ENCODE data around the gene USP12. TPM values are rescaled to one million over a fixed set of nuclear protein-coding genes. Genes with fewer than 3 reads are reported as not detected.
"Not testable (repeated sequence)": the region's sequence is repeated elsewhere in the genome, so short reads cannot be mapped to it uniquely, and the experiment has no call there.

The USP12 gene
- 37.2 TPM for polyA plus RNA-seq (2012; ENCODE audit: missing spikeins)

GRCh38 chr13:27171244-27171826 is at the start of gene USP12:
USP12 (minus strand) TSS chr13:27171811; CDS start chr13:27171639, 172 bp downstream.
- peak; percentile 11 for DNase-seq (ENCODE audit: insufficient read length)
- FAIRE-seq: no peak
- TF ChIP-seq TAF1 (IDR thresholded peaks at IDR 0.05; ENCODE audit: borderline replicate concordance, low read depth, low read length) (no peak), POLR2AphosphoS5 (IDR thresholded peaks at IDR 0.05; ENCODE audit: low read depth, low read length) (no peak), POLR2A (IDR thresholded peaks at IDR 0.05; ENCODE audit: low read depth, low read length) (no peak; the same call in 1 of the 2 replicates)

- DNase-seq (ENCODE audit: insufficient read length) (no peak), FAIRE-seq (no peak)
- TF ChIP-seq TAF1 (IDR thresholded peaks at IDR 0.05; ENCODE audit: borderline replicate concordance, low read depth, low read length): no peak
- no peak for TF ChIP-seq POLR2A (IDR thresholded peaks at IDR 0.05; ENCODE audit: low read depth, low read length)
These were observed 48.0 kb upstream of the USP12 start for GRCh38 chr13:27219611-27220010.

GRCh38 chr13:27218861-27219260 is 47.2 kb upstream of the USP12 start:
- DNase-seq (ENCODE audit: insufficient read length); FAIRE-seq: not testable (repeated sequence)

- not testable (repeated sequence) for FAIRE-seq; DNase-seq (ENCODE audit: insufficient read length)
These were observed 46.2 kb upstream of the USP12 start for GRCh38 chr13:27217791-27218190.

GRCh38 chr13:27213386-27213785 is 41.8 kb upstream of the USP12 start:
- DNase-seq (ENCODE audit: insufficient read length); FAIRE-seq: not testable (repeated sequence)

- DNase-seq (ENCODE audit: insufficient read length): no peak
- TF ChIP-seq TAF1 (IDR thresholded peaks at IDR 0.05; ENCODE audit: borderline replicate concordance, low read depth, low read length): no peak
- no peak for TF ChIP-seq POLR2A (IDR thresholded peaks at IDR 0.05; ENCODE audit: low read depth, low read length)
- no peak for TF ChIP-seq POLR2AphosphoS5 (IDR thresholded peaks at IDR 0.05; ENCODE audit: low read depth, low read length)
- FAIRE-seq: no peak
These were observed 40.3 kb upstream of the USP12 start for GRCh38 chr13:27211771-27212364.

- FAIRE-seq (no peak), DNase-seq (ENCODE audit: insufficient read length) (no peak)
- TF ChIP-seq TAF1 (IDR thresholded peaks at IDR 0.05; ENCODE audit: borderline replicate concordance, low read depth, low read length): no peak
- no peak for TF ChIP-seq POLR2A (IDR thresholded peaks at IDR 0.05; ENCODE audit: low read depth, low read length)
- TF ChIP-seq POLR2AphosphoS5 (IDR thresholded peaks at IDR 0.05; ENCODE audit: low read depth, low read length): no peak
These were observed 39.7 kb upstream of the USP12 start for GRCh38 chr13:27211271-27211670.

GRCh38 chr13:27208514-27208913 is 36.9 kb upstream of the USP12 start:
- DNase-seq (ENCODE audit: insufficient read length) (no peak), FAIRE-seq (no peak)
- TF ChIP-seq POLR2AphosphoS5 (IDR thresholded peaks at IDR 0.05; ENCODE audit: low read depth, low read length) (no peak), POLR2A (IDR thresholded peaks at IDR 0.05; ENCODE audit: low read depth, low read length) (no peak), TAF1 (IDR thresholded peaks at IDR 0.05; ENCODE audit: borderline replicate concordance, low read depth, low read length) (no peak)

- DNase-seq (ENCODE audit: insufficient read length) (no peak), FAIRE-seq (no peak)
- TF ChIP-seq POLR2A (IDR thresholded peaks at IDR 0.05; ENCODE audit: low read depth, low read length) (no peak), POLR2AphosphoS5 (IDR thresholded peaks at IDR 0.05; ENCODE audit: low read depth, low read length) (no peak)
These were observed 32.2 kb upstream of the USP12 start for GRCh38 chr13:27203854-27204253.

GRCh38 chr13:27203186-27203585 is 31.6 kb upstream of the USP12 start:
- DNase-seq (ENCODE audit: insufficient read length): no peak
- TF ChIP-seq POLR2A (IDR thresholded peaks at IDR 0.05; ENCODE audit: low read depth, low read length) (no peak), POLR2AphosphoS5 (IDR thresholded peaks at IDR 0.05; ENCODE audit: low read depth, low read length) (no peak), TAF1 (IDR thresholded peaks at IDR 0.05; ENCODE audit: borderline replicate concordance, low read depth, low read length) (no peak)
- FAIRE-seq: no peak

- no peak for DNase-seq (ENCODE audit: insufficient read length)
- no peak for FAIRE-seq
- TF ChIP-seq TAF1 (IDR thresholded peaks at IDR 0.05; ENCODE audit: borderline replicate concordance, low read depth, low read length) (no peak), POLR2A (IDR thresholded peaks at IDR 0.05; ENCODE audit: low read depth, low read length) (no peak), POLR2AphosphoS5 (IDR thresholded peaks at IDR 0.05; ENCODE audit: low read depth, low read length) (no peak)
These were observed 30.1 kb upstream of the USP12 start for GRCh38 chr13:27201661-27202060.

- DNase-seq (ENCODE audit: insufficient read length): no peak
- no peak for FAIRE-seq
- TF ChIP-seq POLR2AphosphoS5 (IDR thresholded peaks at IDR 0.05; ENCODE audit: low read depth, low read length): no peak
- no peak for TF ChIP-seq TAF1 (IDR thresholded peaks at IDR 0.05; ENCODE audit: borderline replicate concordance, low read depth, low read length)
- no peak for TF ChIP-seq POLR2A (IDR thresholded peaks at IDR 0.05; ENCODE audit: low read depth, low read length)
These were observed 28.9 kb upstream of the USP12 start for GRCh38 chr13:27200413-27201070.

GRCh38 chr13:27199696-27200095 is 28.1 kb upstream of the USP12 start:
- TF ChIP-seq POLR2A (IDR thresholded peaks at IDR 0.05; ENCODE audit: low read depth, low read length) (no peak), TAF1 (IDR thresholded peaks at IDR 0.05; ENCODE audit: borderline replicate concordance, low read depth, low read length) (no peak), POLR2AphosphoS5 (IDR thresholded peaks at IDR 0.05; ENCODE audit: low read depth, low read length) (no peak)
- DNase-seq (ENCODE audit: insufficient read length): no peak
- no peak for FAIRE-seq
